Progenitor cell of endocrine pancreas (in vitro differentiated cells): ENCODE data around the gene ADGRG6. TPM values are rescaled to one million over a fixed set of nuclear protein-coding genes. Genes with fewer than 3 reads are reported as not detected.
A peak's percentile ranks its signal among the peaks of the same experiment; 100 is the strongest.

Source experiments
- DNase-seq: peaks from one replicate; pipeline ENCODE4 v3.0.0; 2021; ENCODE audit warnings: low spot score; ENCODE audit not compliant: unreplicated experiment
- H3K27ac Mint-ChIP-seq: 2 replicates; pipeline ENCODE4 v1.8.0; 2021; ENCODE audit warnings: mild to moderate bottlenecking, moderate library complexity, mixed read lengths
- H3K27me3 Mint-ChIP-seq: 2 replicates; pipeline ENCODE4 v1.8.0; 2021; ENCODE audit warnings: mixed read lengths
- H3K36me3 Mint-ChIP-seq: 2 replicates; pipeline ENCODE4 v1.8.0; 2022; ENCODE audit warnings: mixed read lengths; ENCODE audit not compliant: insufficient read depth
- H3K4me1 Mint-ChIP-seq: 2 replicates; pipeline ENCODE4 v1.8.0; 2021; ENCODE audit warnings: low read depth, mixed read lengths
- H3K4me3 Mint-ChIP-seq: 2 replicates; pipeline ENCODE4 v1.8.0; 2021; ENCODE audit warnings: low read depth, mild to moderate bottlenecking, moderate library complexity, mixed read lengths
- H3K9me3 Mint-ChIP-seq: 2 replicates; pipeline ENCODE4 v1.8.0; 2021; ENCODE audit warnings: low read depth, mixed read lengths
- total RNA-seq: library from RNA; stranded (reverse); gene quantifications from 2 replicates; pipeline ENCODE4 v1.2.1, GENCODE V29; 2021
- TF ChIP-seq, protein P1 (sequence below): fragments of 200-600 bp; sonication (generic); IDR thresholded peaks from one replicate; pipeline ENCODE4 v1.5.0; 2021; ENCODE audit warnings: antibody characterized with exemption, mild to moderate bottlenecking; ENCODE audit not compliant: unreplicated experiment

Gene ADGRG6
- total RNA-seq, 1 donor from 2014 or later, result 126 TPM

DNA sequence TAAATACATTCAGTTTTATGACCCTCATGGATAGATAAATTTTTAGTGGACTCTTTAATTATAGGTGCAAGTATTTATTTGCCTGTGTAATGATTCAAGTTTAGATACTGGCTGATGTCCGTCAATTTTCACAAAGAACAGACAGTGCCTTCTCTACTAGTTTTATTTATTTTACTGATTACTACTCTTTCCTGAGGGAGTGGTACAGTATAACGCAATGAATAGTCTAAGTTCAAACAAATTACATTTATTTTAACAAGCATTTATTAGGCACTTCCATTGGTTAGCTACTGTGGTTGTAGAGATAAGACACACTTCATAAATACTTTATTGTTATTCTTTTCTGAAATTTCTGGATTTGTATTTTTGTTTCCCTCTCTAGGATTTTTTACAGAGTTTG lies 74.3 kb downstream of the ADGRG6 start:
- TF ChIP-seq, protein P1, sequence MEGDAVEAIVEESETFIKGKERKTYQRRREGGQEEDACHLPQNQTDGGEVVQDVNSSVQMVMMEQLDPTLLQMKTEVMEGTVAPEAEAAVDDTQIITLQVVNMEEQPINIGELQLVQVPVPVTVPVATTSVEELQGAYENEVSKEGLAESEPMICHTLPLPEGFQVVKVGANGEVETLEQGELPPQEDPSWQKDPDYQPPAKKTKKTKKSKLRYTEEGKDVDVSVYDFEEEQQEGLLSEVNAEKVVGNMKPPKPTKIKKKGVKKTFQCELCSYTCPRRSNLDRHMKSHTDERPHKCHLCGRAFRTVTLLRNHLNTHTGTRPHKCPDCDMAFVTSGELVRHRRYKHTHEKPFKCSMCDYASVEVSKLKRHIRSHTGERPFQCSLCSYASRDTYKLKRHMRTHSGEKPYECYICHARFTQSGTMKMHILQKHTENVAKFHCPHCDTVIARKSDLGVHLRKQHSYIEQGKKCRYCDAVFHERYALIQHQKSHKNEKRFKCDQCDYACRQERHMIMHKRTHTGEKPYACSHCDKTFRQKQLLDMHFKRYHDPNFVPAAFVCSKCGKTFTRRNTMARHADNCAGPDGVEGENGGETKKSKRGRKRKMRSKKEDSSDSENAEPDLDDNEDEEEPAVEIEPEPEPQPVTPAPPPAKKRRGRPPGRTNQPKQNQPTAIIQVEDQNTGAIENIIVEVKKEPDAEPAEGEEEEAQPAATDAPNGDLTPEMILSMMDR, result no peak
- no peaks in the 10 kb centered on the region for H3K9me3 Mint-ChIP-seq
- peaks cover 63% of the 10 kb centered on the region for H3K4me1 Mint-ChIP-seq
- peaks cover 3% of the 10 kb centered on the region for H3K36me3 Mint-ChIP-seq
- no peak for DNase-seq
- H3K27ac Mint-ChIP-seq, result no peak overlapping the region
- H3K27me3 Mint-ChIP-seq, result no peaks in the 10 kb centered on the region
- no peak overlapping the region for H3K4me3 Mint-ChIP-seq

DNA sequence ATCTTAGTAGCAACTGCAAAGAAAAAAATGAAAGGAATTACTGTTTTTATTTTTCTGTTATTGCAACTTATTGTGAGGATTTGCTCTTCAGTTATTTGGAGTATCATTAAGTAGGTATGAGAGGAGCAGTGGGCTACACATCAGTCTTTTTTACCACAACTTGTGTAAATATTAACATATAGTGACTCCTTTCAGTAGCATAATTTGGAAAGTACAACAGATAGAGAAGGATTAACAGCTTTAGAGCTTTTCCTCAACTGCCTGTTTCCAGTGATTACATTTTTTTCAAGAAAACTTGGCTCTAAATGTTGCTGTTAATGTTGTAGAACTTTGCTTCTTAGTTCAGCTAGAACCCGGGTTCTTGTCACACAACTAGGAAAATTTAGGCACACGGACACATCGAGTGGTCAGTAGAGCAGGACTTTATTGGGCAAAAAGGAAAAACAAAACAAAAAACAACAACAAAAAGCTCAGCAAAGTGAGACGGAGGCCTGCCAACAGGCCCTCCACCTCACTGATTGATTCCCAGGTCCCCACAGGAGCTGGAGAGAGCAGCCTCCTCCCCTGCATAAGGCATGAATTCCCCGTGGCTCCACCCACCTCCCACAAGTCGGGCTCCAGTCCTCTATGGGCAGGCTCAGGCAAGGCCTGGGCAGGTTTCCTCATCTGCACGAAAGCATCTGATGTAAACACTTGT lies 75.1 kb downstream of the ADGRG6 start:
- TF ChIP-seq, protein P1, result no peak
- peaks cover 66% of the 10 kb centered on the region for H3K4me1 Mint-ChIP-seq
- H3K4me3 Mint-ChIP-seq, result peak overlapping the region; percentile 58
- no peaks in the 10 kb centered on the region for H3K27me3 Mint-ChIP-seq
- DNase-seq, result peak; percentile 23
- H3K9me3 Mint-ChIP-seq, result no peaks in the 10 kb centered on the region
- H3K27ac Mint-ChIP-seq, result peak overlapping the region; percentile 94
- peaks cover 4% of the 10 kb centered on the region for H3K36me3 Mint-ChIP-seq

DNA sequence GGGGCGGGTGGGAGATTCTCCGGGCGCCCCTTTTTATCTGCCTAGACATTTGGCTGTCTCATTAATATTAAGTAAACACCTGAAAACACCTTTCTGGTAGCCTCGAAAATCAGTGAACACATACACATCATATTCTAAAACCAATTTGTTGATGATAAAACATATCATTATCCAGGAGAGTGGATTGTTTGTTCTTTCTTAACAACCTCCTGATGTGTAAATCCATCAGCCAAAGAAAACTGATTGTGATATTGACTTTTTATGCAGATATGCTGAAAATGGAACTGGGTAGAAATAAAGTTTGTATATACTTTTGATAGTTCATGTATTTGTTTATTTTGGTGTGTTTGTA lies 75.7 kb downstream of the ADGRG6 start:
- Mint-ChIP-seq H3K27me3 (no peaks in the 10 kb centered on the region), H3K9me3 (no peaks in the 10 kb centered on the region), H3K36me3 (peaks cover 5% of the 10 kb centered on the region), H3K4me1 (peaks cover 62% of the 10 kb centered on the region), H3K4me3 (peak overlapping the region; percentile 58), H3K27ac (peak overlapping the region; percentile 94)
- no peak for DNase-seq
- TF ChIP-seq, protein P1, result no peak

DNA sequence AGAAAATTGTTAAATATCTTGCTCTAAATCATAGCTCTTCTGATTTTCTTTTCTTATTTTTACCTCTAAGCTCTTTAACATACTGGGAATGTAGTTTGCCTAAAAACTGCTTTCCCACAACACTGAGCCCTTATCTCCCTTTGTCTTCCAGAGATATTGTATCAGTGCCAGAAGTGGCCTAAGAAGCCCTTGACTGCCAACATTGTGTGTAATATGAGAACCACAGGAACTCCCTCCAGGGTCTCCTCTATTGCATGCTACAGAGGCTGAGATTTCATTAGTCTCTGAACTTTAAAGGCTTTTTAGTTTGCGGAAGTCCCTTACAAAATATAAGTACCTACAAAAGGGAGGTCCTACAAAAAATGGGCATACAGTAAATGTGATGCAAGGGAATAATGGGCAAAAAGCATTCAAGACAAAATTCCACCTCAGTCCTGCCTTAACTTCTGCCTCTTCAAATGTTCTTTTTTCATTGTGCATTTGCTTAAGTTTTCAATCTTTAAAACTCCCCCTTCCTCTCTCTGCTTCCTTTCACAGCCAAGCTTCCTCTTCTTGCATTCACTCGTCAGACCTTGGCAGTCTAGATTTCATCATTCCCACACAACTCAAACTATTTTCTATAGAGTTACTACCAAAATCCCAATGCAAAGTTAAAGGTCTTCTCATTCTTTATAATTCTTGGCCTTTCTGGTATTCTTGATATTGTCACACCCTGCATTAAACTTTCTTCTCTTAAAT lies 76.5 kb downstream of the ADGRG6 start:
- Mint-ChIP-seq H3K9me3 (no peaks in the 10 kb centered on the region), H3K4me3 (no peak overlapping the region), H3K36me3 (peaks cover 5% of the 10 kb centered on the region), H3K27ac (peak overlapping the region; percentile 73), H3K27me3 (no peaks in the 10 kb centered on the region), H3K4me1 (peaks cover 61% of the 10 kb centered on the region)
- no peak for DNase-seq
- TF ChIP-seq, protein P1, result no peak

DNA sequence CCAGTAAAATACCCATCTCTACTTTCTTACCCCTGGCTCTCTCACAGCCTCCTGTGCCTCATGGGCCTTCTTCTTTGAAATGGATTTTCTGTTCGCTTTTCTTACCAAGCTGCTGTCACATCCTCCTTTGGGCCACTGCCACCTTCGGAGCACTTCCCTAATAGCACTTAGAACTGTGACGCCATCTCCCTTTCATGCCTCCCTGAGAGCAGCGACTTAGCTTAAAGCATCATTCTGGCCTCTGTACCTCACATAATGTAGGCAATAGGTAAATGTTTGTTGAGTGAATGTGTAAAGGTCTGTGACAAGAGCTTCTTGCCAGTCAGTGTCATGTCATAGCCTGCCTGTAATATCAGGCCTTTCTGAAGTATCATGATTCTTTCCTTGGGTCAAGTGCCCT lies 78.8 kb downstream of the ADGRG6 start:
- Mint-ChIP-seq H3K36me3 (peaks cover 6% of the 10 kb centered on the region), H3K27ac (no peak overlapping the region), H3K9me3 (no peaks in the 10 kb centered on the region), H3K4me3 (no peak overlapping the region), H3K27me3 (no peaks in the 10 kb centered on the region), H3K4me1 (peaks cover 53% of the 10 kb centered on the region)
- TF ChIP-seq, protein P1, result no peak
- DNase-seq, result no peak
